ENCODE results near the gene TULP4.

DNA sequence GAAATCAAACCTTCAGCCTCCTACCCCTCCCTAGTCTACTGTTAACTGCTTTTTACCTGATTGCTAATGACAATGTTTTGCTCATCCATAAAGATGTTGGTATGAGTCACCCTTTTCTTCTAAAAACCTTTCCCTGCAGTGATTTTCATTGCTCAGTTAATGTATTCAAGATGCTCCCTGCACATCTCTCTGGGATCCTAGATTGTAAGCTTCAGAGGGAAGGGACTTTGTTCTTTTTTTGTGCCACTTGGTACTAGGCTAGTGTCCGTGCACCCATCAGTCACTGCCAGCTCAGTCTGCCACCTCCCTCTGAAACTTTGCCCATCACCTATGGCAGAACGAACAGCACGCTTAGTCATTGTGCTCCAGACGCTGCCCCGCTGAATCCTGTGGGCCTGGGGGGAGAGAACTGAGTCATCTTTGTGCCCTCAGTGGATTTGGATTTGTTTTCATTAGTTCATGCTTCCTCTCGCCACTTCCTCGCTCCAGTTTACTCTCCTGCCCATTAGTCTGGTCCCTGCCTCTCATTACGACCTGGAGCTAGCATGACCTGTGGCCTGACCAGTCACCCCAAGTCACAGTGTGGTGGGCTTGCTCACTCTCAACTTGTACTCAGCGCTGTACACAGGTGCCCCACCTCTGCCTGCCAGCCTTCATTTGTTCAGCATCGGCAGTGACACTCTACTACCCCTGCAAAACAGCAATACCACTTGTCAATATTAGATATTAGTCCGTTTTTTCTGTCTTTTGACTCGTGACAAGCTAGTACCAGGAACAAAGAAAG lies 169.6 kb downstream of the TULP4 start:
- TF ChIP-seq, protein P1, sequence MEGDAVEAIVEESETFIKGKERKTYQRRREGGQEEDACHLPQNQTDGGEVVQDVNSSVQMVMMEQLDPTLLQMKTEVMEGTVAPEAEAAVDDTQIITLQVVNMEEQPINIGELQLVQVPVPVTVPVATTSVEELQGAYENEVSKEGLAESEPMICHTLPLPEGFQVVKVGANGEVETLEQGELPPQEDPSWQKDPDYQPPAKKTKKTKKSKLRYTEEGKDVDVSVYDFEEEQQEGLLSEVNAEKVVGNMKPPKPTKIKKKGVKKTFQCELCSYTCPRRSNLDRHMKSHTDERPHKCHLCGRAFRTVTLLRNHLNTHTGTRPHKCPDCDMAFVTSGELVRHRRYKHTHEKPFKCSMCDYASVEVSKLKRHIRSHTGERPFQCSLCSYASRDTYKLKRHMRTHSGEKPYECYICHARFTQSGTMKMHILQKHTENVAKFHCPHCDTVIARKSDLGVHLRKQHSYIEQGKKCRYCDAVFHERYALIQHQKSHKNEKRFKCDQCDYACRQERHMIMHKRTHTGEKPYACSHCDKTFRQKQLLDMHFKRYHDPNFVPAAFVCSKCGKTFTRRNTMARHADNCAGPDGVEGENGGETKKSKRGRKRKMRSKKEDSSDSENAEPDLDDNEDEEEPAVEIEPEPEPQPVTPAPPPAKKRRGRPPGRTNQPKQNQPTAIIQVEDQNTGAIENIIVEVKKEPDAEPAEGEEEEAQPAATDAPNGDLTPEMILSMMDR (IDR thresholded peaks at IDR 0.05) = no peak
- TF ChIP-seq POLR2A (IDR thresholded peaks at IDR 0.05) = no peak

Data from uterus (tissue), 2 donors.